Measurements from ENCODE around the gene GLIPR1L1.

The GLIPR1L1 gene

GRCh38 chr12:75311369-75311768 lies 23.1 kb upstream of the GLIPR1L1 start:
- Histone ChIP-seq H3K27ac (no peak overlapping the region), H3K27me3 (replicated peaks) (no peaks in the 10 kb centered on the region), H3K36me3 (replicated peaks) (no peaks in the 10 kb centered on the region), H3K4me3 (ENCODE audit: low read depth, low read length) (no peak overlapping the region)
- TF ChIP-seq, protein P1, sequence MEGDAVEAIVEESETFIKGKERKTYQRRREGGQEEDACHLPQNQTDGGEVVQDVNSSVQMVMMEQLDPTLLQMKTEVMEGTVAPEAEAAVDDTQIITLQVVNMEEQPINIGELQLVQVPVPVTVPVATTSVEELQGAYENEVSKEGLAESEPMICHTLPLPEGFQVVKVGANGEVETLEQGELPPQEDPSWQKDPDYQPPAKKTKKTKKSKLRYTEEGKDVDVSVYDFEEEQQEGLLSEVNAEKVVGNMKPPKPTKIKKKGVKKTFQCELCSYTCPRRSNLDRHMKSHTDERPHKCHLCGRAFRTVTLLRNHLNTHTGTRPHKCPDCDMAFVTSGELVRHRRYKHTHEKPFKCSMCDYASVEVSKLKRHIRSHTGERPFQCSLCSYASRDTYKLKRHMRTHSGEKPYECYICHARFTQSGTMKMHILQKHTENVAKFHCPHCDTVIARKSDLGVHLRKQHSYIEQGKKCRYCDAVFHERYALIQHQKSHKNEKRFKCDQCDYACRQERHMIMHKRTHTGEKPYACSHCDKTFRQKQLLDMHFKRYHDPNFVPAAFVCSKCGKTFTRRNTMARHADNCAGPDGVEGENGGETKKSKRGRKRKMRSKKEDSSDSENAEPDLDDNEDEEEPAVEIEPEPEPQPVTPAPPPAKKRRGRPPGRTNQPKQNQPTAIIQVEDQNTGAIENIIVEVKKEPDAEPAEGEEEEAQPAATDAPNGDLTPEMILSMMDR (IDR thresholded peaks at IDR 0.05; ENCODE audit: low read depth, low read length, missing control alignments) = no peak
- DNase-seq = no peak
- in situ Hi-C loops (cut with HindIII; ENCODE audit: low pct_ligation_motif_present, low sequenced_read_pairs) = no loop called here

DNA sequence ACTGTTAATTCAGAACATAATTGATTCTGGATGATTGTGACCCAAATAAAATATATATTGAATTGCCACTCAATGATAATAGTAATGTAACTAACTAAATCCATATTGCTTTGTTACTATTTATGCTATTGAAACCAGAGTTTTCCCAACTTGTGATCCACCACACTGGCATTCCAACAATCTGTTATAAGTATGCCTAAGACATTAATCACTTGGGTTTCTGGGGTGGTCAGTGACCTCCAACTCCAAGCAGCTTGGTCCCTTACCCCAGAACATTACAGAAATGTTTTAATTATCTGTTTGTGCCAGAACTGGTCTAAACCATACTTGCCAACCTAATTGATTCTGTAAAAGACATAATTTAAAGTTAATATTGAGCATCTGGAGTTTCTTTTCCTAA lies 19.0 kb upstream of the GLIPR1L1 start:
- peak overlapping the region; percentile 57 for H3K27ac ChIP-seq
- in situ Hi-C loops (cut with HindIII; ENCODE audit: low pct_ligation_motif_present, low sequenced_read_pairs) = no loop called here

GRCh38 chr12:75317784-75318183 lies 16.7 kb upstream of the GLIPR1L1 start:
- in situ Hi-C loops (cut with HindIII; ENCODE audit: low pct_ligation_motif_present, low sequenced_read_pairs) = no loop called here
- no peak for DNase-seq
- Histone ChIP-seq H3K27ac (no peak overlapping the region), H3K36me3 (replicated peaks) (no peaks in the 10 kb centered on the region), H3K27me3 (replicated peaks) (no peaks in the 10 kb centered on the region), H3K4me3 (ENCODE audit: low read depth, low read length) (no peak overlapping the region)
- TF ChIP-seq, protein P1 (IDR thresholded peaks at IDR 0.05; ENCODE audit: low read depth, low read length, missing control alignments) = no peak

More for the DNA sequence above, 19.0 kb upstream of the GLIPR1L1 start:
- TF ChIP-seq, protein P1 (IDR thresholded peaks at IDR 0.05; ENCODE audit: low read depth, low read length, missing control alignments) = no peak
- peak; percentile 71 for DNase-seq
- no peak overlapping the region for H3K4me3 ChIP-seq (ENCODE audit: low read depth, low read length)
- no peaks in the 10 kb centered on the region for H3K36me3 ChIP-seq (replicated peaks)
- no peaks in the 10 kb centered on the region for H3K27me3 ChIP-seq (replicated peaks)

GRCh38 chr12:75322464-75322863 lies 12.0 kb upstream of the GLIPR1L1 start:
- in situ Hi-C loops (cut with HindIII; ENCODE audit: low pct_ligation_motif_present, low sequenced_read_pairs) = no loop called here
- TF ChIP-seq, protein P1 (IDR thresholded peaks at IDR 0.05; ENCODE audit: low read depth, low read length, missing control alignments) = no peak

GRCh38 chr12:75323663-75324062 lies 10.8 kb upstream of the GLIPR1L1 start:
- DNase-seq = no peak
- in situ Hi-C loops (cut with HindIII; ENCODE audit: low pct_ligation_motif_present, low sequenced_read_pairs) = no loop called here
- H3K4me3 ChIP-seq (ENCODE audit: low read depth, low read length) = no peak overlapping the region
- no peak overlapping the region for H3K27ac ChIP-seq
- H3K36me3 ChIP-seq (replicated peaks) = no peaks in the 10 kb centered on the region
- TF ChIP-seq, protein P1 (IDR thresholded peaks at IDR 0.05; ENCODE audit: low read depth, low read length, missing control alignments) = no peak
- no peaks in the 10 kb centered on the region for H3K27me3 ChIP-seq (replicated peaks)

More at GRCh38 chr12:75322464-75322863, 12.0 kb upstream of the GLIPR1L1 start:
- peak; percentile 33 for DNase-seq
- no peak overlapping the region for H3K4me3 ChIP-seq (ENCODE audit: low read depth, low read length)
- no peaks in the 10 kb centered on the region for H3K36me3 ChIP-seq (replicated peaks)
- no peak overlapping the region for H3K27ac ChIP-seq
- no peaks in the 10 kb centered on the region for H3K27me3 ChIP-seq (replicated peaks)

DNA sequence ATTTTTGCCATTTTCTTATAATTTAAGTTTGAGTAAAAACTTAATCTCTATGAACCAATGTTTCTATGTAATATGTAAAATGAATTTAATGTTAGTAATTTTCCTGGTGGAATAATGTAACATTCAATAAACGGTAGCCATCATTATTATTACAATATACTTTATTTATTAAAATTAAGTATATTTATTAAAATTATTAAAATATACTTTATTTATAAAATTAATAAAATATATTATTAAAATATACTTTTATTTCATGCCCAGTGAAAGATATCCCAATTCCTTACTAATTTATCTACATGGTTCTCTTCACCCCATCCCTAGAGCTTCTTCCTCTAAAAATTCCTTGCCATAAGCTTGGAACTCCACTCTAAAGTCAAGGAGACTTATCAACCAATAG lies 6.8 kb upstream of the GLIPR1L1 start:
- Histone ChIP-seq H3K27me3 (replicated peaks) (no peaks in the 10 kb centered on the region), H3K27ac (no peak overlapping the region), H3K4me3 (ENCODE audit: low read depth, low read length) (no peak overlapping the region), H3K36me3 (replicated peaks) (no peaks in the 10 kb centered on the region)
- in situ Hi-C loops (cut with HindIII; ENCODE audit: low pct_ligation_motif_present, low sequenced_read_pairs) = no loop called here
- DNase-seq = no peak
- TF ChIP-seq, protein P1 (IDR thresholded peaks at IDR 0.05; ENCODE audit: low read depth, low read length, missing control alignments) = no peak
